Non-pigmented ciliary epithelial cell (primary cell): Measurements from ENCODE around the gene BTRC.
"Not testable (repeated sequence)": the region's sequence is repeated elsewhere in the genome, so short reads cannot be mapped to it uniquely, and the experiment has no call there.

Experiments
- DNase-seq: peaks from one replicate; pipeline ENCODE4 v3.0.0-alpha.2; 2010; ENCODE audit warnings: low read depth

Gene BTRC

GRCh38 chr10:101346177-101346576, 7.8 kb upstream of the BTRC start:
- DNase-seq: no peak

- no peak for DNase-seq
These were observed 2.9 kb upstream of the BTRC start for GRCh38 chr10:101351017-101351416.

GRCh38 chr10:101351477-101351876, 2.5 kb upstream of the BTRC start:
- DNase-seq: no peak

- DNase-seq: not testable (repeated sequence)
These were observed 1.1 kb upstream of the BTRC start for GRCh38 chr10:101352857-101353256.

GRCh38 chr10:101354328-101355071, 535 bp downstream of the BTRC start:
- no peak for DNase-seq

- no peak for DNase-seq
These were observed 1.2 kb downstream of the BTRC start for GRCh38 chr10:101355072-101355706.

- DNase-seq: no peak
These were observed 2.2 kb downstream of the BTRC start for GRCh38 chr10:101356132-101356531.

GRCh38 chr10:101357958-101358357, 4.0 kb downstream of the BTRC start:
- no peak for DNase-seq

- no peak for DNase-seq
These were observed 4.8 kb downstream of the BTRC start for GRCh38 chr10:101358706-101359300.

GRCh38 chr10:101360090-101360489, 6.1 kb downstream of the BTRC start:
- DNase-seq: not testable (repeated sequence)

GRCh38 chr10:101360841-101361240, 6.9 kb downstream of the BTRC start:
- not testable (repeated sequence) for DNase-seq

GRCh38 chr10:101363850-101364400, 10.0 kb downstream of the BTRC start:
- DNase-seq: no peak

- no peak for DNase-seq
These were observed 10.8 kb downstream of the BTRC start for GRCh38 chr10:101364721-101365120.

- DNase-seq: peak; percentile 71
These were observed 13.8 kb downstream of the BTRC start for GRCh38 chr10:101367569-101368453.

- no peak for DNase-seq
These were observed 19.1 kb downstream of the BTRC start for GRCh38 chr10:101373063-101373462.

- DNase-seq: not testable (repeated sequence)
These were observed 20.0 kb downstream of the BTRC start for GRCh38 chr10:101373993-101374392.

GRCh38 chr10:101375076-101375475, 21.1 kb downstream of the BTRC start:
- DNase-seq: no peak

GRCh38 chr10:101379663-101380352, 25.8 kb downstream of the BTRC start:
- DNase-seq: no peak

- DNase-seq: no peak
These were observed 26.5 kb downstream of the BTRC start for GRCh38 chr10:101380353-101381017.

GRCh38 chr10:101385866-101386658, 32.1 kb downstream of the BTRC start:
- DNase-seq: no peak
